Progenitor cell of endocrine pancreas (in vitro differentiated cells): ENCODE results near the gene COL6A5. TPM values are rescaled to one million over a fixed set of nuclear protein-coding genes. Genes with fewer than 3 reads are reported as not detected.

ENCODE experiments used
- DNase-seq: peaks from one replicate; pipeline ENCODE4 v3.0.0; 2021; ENCODE audit warnings: low spot score; ENCODE audit not compliant: unreplicated experiment
- H3K27ac Mint-ChIP-seq: 2 replicates; pipeline ENCODE4 v1.8.0; 2021; ENCODE audit warnings: mild to moderate bottlenecking, moderate library complexity, mixed read lengths
- H3K27me3 Mint-ChIP-seq: 2 replicates; pipeline ENCODE4 v1.8.0; 2021; ENCODE audit warnings: mixed read lengths
- H3K36me3 Mint-ChIP-seq: 2 replicates; pipeline ENCODE4 v1.8.0; 2022; ENCODE audit warnings: mixed read lengths; ENCODE audit not compliant: insufficient read depth
- H3K4me1 Mint-ChIP-seq: 2 replicates; pipeline ENCODE4 v1.8.0; 2021; ENCODE audit warnings: low read depth, mixed read lengths
- H3K4me3 Mint-ChIP-seq: 2 replicates; pipeline ENCODE4 v1.8.0; 2021; ENCODE audit warnings: low read depth, mild to moderate bottlenecking, moderate library complexity, mixed read lengths
- H3K9me3 Mint-ChIP-seq: 2 replicates; pipeline ENCODE4 v1.8.0; 2021; ENCODE audit warnings: low read depth, mixed read lengths
- total RNA-seq: library from RNA; stranded (reverse); gene quantifications from 2 replicates; pipeline ENCODE4 v1.2.1, GENCODE V29; 2021
- TF ChIP-seq, protein P1 (sequence below): fragments of 200-600 bp; sonication (generic); IDR thresholded peaks from one replicate; pipeline ENCODE4 v1.5.0; 2021; ENCODE audit warnings: antibody characterized with exemption, mild to moderate bottlenecking; ENCODE audit not compliant: unreplicated experiment

The COL6A5 gene
- total RNA-seq, 1 donor from 2014 or later = not detected

DNA sequence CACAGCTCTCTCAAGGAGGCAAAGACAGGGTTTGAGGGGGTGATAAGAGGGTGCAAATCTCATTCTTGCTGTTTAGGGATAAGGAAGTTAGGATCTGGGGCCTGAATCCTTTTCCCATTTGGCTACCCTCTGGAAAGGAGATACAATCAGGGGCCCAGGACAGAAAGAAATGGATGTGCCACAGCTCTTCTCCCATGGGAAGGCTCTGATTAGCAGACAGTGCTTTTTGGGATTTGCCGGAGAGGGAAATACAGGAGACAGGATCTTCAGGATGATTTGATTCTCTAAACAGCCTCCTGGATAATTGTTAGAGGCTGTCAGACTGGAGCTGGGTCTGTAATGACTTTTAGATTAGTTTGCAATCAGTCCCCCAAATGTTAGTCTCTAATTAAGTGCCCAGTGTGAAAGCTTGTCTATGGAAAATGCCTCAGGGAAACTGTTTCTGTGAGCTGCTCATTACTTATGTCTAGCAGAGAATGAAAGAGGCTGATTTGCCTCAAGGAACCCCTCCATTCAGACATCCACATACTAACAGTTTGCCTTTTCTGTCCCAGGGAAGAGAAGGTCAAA is 67.6 kb downstream of the COL6A5 start:
- H3K36me3 Mint-ChIP-seq = no peaks in the 10 kb centered on the region
- H3K4me3 Mint-ChIP-seq = no peak overlapping the region
- DNase-seq = no peak
- H3K27me3 Mint-ChIP-seq = no peaks in the 10 kb centered on the region
- no peaks in the 10 kb centered on the region for H3K9me3 Mint-ChIP-seq
- TF ChIP-seq, protein P1, sequence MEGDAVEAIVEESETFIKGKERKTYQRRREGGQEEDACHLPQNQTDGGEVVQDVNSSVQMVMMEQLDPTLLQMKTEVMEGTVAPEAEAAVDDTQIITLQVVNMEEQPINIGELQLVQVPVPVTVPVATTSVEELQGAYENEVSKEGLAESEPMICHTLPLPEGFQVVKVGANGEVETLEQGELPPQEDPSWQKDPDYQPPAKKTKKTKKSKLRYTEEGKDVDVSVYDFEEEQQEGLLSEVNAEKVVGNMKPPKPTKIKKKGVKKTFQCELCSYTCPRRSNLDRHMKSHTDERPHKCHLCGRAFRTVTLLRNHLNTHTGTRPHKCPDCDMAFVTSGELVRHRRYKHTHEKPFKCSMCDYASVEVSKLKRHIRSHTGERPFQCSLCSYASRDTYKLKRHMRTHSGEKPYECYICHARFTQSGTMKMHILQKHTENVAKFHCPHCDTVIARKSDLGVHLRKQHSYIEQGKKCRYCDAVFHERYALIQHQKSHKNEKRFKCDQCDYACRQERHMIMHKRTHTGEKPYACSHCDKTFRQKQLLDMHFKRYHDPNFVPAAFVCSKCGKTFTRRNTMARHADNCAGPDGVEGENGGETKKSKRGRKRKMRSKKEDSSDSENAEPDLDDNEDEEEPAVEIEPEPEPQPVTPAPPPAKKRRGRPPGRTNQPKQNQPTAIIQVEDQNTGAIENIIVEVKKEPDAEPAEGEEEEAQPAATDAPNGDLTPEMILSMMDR = no peak
- H3K4me1 Mint-ChIP-seq = peaks cover under 1% of the 10 kb centered on the region
- no peak overlapping the region for H3K27ac Mint-ChIP-seq

DNA sequence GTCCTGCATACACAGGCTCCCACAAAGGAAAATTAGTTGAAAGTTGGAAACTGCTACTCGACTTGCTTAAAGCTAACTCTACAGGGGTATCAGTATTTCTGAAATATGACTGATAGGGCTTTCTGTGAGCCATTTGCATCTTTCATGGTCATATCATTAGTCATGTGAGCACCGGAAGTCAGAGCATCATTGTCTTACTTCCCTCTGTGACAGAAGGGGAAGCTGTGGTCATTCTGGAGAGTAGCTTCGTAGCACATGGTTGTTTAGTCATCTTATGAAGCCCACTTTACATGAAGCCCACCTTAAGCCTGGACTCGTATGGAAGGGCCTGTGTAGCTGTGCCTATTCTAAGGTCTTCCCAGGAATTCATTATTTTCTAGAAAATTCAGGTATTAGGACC is 69.0 kb downstream of the COL6A5 start:
- H3K4me3 Mint-ChIP-seq = no peak overlapping the region
- TF ChIP-seq, protein P1 = no peak
- no peaks in the 10 kb centered on the region for H3K27me3 Mint-ChIP-seq
- no peak overlapping the region for H3K27ac Mint-ChIP-seq
- H3K9me3 Mint-ChIP-seq = no peaks in the 10 kb centered on the region
- no peaks in the 10 kb centered on the region for H3K36me3 Mint-ChIP-seq
- DNase-seq = no peak
- peaks cover 7% of the 10 kb centered on the region for H3K4me1 Mint-ChIP-seq

DNA sequence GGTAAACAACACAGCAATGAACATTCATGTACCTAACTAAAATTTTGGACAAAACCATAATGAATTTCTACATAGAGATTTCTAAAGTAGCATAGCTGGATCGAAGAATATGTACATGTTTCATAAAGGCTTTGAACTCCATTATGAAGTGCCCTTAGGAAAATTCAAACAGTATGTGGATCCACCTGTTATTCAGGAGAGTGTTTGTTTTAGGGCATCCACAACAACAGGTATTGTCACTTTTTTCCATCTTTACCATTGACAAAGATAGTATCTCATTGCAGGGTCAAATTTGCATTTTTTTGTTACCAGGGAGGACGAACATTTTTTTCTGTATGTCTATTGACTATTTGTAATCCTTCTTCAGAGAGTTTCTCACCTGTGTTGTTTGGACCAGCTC is 75.0 kb downstream of the COL6A5 start:
- Mint-ChIP-seq H3K4me3 (no peak overlapping the region), H3K27me3 (no peaks in the 10 kb centered on the region), H3K36me3 (no peaks in the 10 kb centered on the region), H3K27ac (no peak overlapping the region), H3K9me3 (no peaks in the 10 kb centered on the region), H3K4me1 (peaks cover 10% of the 10 kb centered on the region)
- no peak for DNase-seq
- TF ChIP-seq, protein P1 = no peak

DNA sequence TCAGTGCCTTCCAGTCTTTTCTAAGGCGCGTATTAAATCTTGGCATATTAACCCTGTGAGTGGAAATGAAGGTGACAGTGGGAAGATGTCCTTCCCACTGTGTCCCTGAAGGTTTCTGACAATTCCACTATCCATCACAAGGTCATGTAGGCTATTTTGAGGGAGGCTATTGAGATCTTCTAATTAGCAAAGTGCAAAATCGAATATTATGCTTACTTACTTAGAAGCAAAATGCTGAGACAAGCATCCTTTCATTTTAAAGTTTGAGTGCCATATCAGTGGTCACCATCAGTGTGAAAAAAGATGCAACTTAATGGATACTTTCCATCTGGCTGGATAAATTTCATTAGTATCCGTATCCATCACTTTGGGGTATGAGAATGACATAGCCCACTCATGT is 77.6 kb downstream of the COL6A5 start:
- no peaks in the 10 kb centered on the region for H3K36me3 Mint-ChIP-seq
- H3K9me3 Mint-ChIP-seq = no peaks in the 10 kb centered on the region
- H3K27me3 Mint-ChIP-seq = no peaks in the 10 kb centered on the region
- H3K27ac Mint-ChIP-seq = no peak overlapping the region
- TF ChIP-seq, protein P1 = no peak
- no peak overlapping the region for H3K4me3 Mint-ChIP-seq
- no peak for DNase-seq
- H3K4me1 Mint-ChIP-seq = peaks cover 10% of the 10 kb centered on the region

DNA sequence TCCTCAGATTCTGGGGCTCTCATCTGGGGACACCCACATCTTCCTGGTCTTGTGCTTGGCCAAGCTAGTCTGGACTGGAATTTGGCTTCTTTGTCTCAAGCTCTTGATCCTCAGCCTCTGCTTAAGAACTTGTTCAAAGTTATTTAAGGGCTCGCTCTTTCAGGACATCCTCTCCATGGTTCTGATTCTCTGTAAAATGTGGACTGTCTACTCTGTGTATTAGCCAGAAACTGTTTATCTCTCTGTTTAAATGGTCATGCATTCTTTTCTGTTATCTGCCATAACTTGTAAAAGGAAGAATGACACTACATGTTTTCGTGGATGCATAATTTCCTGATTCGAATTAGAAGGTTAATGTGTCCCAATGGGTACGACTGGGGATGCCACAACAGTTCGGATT is 79.4 kb downstream of the COL6A5 start:
- Mint-ChIP-seq H3K4me1 (peaks cover 3% of the 10 kb centered on the region), H3K9me3 (no peaks in the 10 kb centered on the region), H3K27ac (no peak overlapping the region), H3K36me3 (no peaks in the 10 kb centered on the region), H3K4me3 (no peak overlapping the region), H3K27me3 (no peaks in the 10 kb centered on the region)
- TF ChIP-seq, protein P1 = no peak
- no peak for DNase-seq
